ENCODE data around the gene GPC6. TPM values are rescaled to one million over a fixed set of nuclear protein-coding genes. Genes with fewer than 3 reads are reported as not detected.
"Not testable (repeated sequence)": the region's sequence is repeated elsewhere in the genome, so short reads cannot be mapped to it uniquely, and the experiment has no call there.

GPC6 gene
- total RNA-seq, 4 donors from 2014 or later, result 6.7 to 67.2 (median 11.1) TPM

DNA sequence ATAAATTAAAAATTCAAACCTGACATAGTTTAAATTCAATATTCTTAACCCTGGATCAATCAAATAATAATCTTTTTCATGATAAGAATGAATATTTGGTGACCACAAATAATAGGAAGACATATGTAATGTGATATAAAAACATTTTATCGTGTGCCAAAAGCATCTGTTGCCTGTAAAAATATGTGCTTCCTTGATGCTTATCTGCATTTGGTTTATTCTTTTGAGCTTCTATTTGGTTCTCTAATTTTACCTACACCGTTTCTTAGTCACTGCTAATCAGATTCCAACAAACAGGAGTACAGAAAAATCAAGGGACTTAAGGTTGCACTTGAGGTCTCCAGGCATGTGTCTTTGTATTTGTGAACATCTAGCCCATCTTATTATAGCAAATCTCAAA lies 978.3 kb downstream of the GPC6 start:
- TF ChIP-seq POLR2A (IDR thresholded peaks at IDR 0.05) (no peak), CTCF (IDR thresholded peaks at IDR 0.05) (no peak)
- no peak overlapping the region for H3K4me3 ChIP-seq
- no peak for DNase-seq
- H3K36me3 ChIP-seq, result no peaks in the 10 kb centered on the region
- intact Hi-C loops (cut with DNase I; ENCODE audit: low total_unique reads), result no loop called here
- no peaks in the 10 kb centered on the region for H3K9me3 ChIP-seq
- H3K27me3 ChIP-seq, result no peaks in the 10 kb centered on the region
- H3K27ac ChIP-seq, result no peak overlapping the region
- H3K4me1 ChIP-seq, result no peaks in the 10 kb centered on the region

DNA sequence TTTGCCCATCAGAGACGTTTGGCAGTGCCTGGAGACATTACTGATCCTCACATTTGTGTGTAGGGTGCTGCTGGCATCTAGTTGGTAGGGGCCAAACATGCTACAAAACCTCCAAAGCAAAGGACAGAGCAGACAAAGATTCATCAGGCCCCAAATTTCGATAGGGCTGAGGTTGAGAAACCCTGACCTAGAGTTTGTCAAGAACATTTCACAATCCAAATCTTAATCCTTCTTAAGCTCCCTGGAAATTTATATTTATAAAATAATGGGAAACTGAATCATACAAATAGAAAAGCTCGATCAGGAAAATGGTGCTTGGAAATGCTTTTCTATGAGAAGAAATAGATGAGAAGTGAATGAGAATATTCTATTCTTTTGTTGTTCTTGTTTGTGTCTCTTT lies 979.3 kb downstream of the GPC6 start:
- H3K27me3 ChIP-seq, result no peaks in the 10 kb centered on the region
- H3K36me3 ChIP-seq, result no peaks in the 10 kb centered on the region
- no peak for DNase-seq
- H3K27ac ChIP-seq, result no peak overlapping the region
- no peak overlapping the region for H3K4me3 ChIP-seq
- H3K4me1 ChIP-seq, result no peaks in the 10 kb centered on the region
- intact Hi-C loops (cut with DNase I; ENCODE audit: low total_unique reads), result no loop called here
- TF ChIP-seq POLR2A (IDR thresholded peaks at IDR 0.05) (no peak), CTCF (IDR thresholded peaks at IDR 0.05) (no peak)
- H3K9me3 ChIP-seq, result no peaks in the 10 kb centered on the region

- no peak for TF ChIP-seq POLR2A (IDR thresholded peaks at IDR 0.05)
- no peak for TF ChIP-seq CTCF (IDR thresholded peaks at IDR 0.05)
- no peak for DNase-seq
- no peak overlapping the region for H3K27ac ChIP-seq
- H3K4me3 ChIP-seq, result no peak overlapping the region
- H3K9me3 ChIP-seq, result no peaks in the 10 kb centered on the region
- intact Hi-C loops (cut with DNase I; ENCODE audit: low total_unique reads), result no loop called here
- H3K36me3 ChIP-seq, result no peaks in the 10 kb centered on the region
- no peaks in the 10 kb centered on the region for H3K27me3 ChIP-seq
- no peaks in the 10 kb centered on the region for H3K4me1 ChIP-seq
Measured at GRCh38 chr13:94209117-94209516, 982.5 kb downstream of the GPC6 start.

GRCh38 chr13:94209913-94210312 lies 983.3 kb downstream of the GPC6 start:
- H3K4me1 ChIP-seq; H3K27ac ChIP-seq; H3K4me3 ChIP-seq; H3K9me3 ChIP-seq; DNase-seq; H3K27me3 ChIP-seq; intact Hi-C loops (cut with DNase I; ENCODE audit: low total_unique reads); H3K36me3 ChIP-seq: not testable (repeated sequence)

DNA sequence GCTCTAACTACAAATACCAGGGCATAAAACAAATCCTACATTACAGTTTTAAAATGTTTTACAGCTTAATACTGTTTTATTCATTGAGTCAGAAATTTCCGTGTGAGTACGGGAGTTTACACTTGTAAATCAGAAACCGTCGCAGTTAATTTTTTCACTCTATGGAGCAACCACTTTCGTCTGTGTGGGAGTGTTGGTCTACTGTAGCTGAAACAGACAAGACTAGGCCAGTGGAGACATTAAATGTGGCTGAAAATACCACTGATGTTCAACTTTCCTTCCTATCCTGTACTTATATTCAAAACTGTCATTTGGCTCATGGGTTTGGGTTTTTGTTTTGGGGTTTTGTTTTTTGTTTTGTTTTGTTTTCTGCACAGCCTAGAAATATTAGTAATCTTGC lies 984.2 kb downstream of the GPC6 start:
- H3K36me3 ChIP-seq, result no peaks in the 10 kb centered on the region
- no peaks in the 10 kb centered on the region for H3K27me3 ChIP-seq
- no peak for TF ChIP-seq POLR2A (IDR thresholded peaks at IDR 0.05)
- no peak for TF ChIP-seq CTCF (IDR thresholded peaks at IDR 0.05)
- H3K4me3 ChIP-seq, result no peak overlapping the region
- DNase-seq, result no peak
- H3K27ac ChIP-seq, result no peak overlapping the region
- H3K4me1 ChIP-seq, result no peaks in the 10 kb centered on the region
- intact Hi-C loops (cut with DNase I; ENCODE audit: low total_unique reads), result no loop called here
- no peaks in the 10 kb centered on the region for H3K9me3 ChIP-seq

DNA sequence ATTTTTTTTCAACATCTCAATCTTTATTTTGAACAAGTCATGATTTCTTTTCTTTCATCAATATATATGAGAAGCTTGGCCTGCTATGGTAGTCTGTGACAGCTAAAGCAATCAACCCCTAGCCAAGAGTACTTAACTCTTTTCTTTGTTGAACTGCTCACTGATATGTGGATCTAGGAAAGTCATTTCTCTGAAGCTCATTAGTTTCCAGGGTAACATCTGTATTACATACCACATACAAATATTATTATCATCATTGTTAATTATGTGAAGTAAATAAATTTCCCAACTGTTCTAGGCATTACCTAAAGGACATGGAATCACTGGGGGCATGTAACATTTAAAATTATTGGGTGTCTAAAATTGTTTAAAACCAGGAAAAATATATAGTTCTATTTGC lies 985.6 kb downstream of the GPC6 start:
- TF ChIP-seq POLR2A (IDR thresholded peaks at IDR 0.05) (no peak), CTCF (IDR thresholded peaks at IDR 0.05) (no peak)
- Histone ChIP-seq H3K9me3 (no peaks in the 10 kb centered on the region), H3K4me3 (no peak overlapping the region), H3K27ac (no peak overlapping the region), H3K36me3 (no peaks in the 10 kb centered on the region), H3K4me1 (no peaks in the 10 kb centered on the region), H3K27me3 (no peaks in the 10 kb centered on the region)
- intact Hi-C loops (cut with DNase I; ENCODE audit: low total_unique reads), result no loop called here
- DNase-seq, result no peak

All from uterus (tissue), 4 donors.